IMR-90 (cell line): ENCODE results near the gene FCHSD2.

Source experiments
- MAFK ChIP-seq: IDR thresholded peaks from 2 replicates; pipeline ENCODE4 v1.6.1; 2012; ENCODE audit warnings: low read depth, low read length, improper control_type of control experiment
- NFE2L2 ChIP-seq: fragments of 150-350 bp; IDR thresholded peaks from 2 replicates; pipeline ENCODE4 v1.6.1; 2016; ENCODE audit warnings: low read depth, mild to moderate bottlenecking, low read length
- POLR2A ChIP-seq: IDR thresholded peaks from 2 replicates; pipeline ENCODE4 v1.6.1; 2012; ENCODE audit warnings: mild to moderate bottlenecking, low read depth, low read length
- RAD21 ChIP-seq: IDR thresholded peaks from 2 replicates; pipeline ENCODE4 v1.6.1; 2012; ENCODE audit warnings: low read length, improper control_type of control experiment
- TF ChIP-seq, protein P1 (sequence below): conservative IDR thresholded peaks from 2 replicates; pipeline ENCODE4 v1.5.1; 2012; ENCODE audit warnings: mild to moderate bottlenecking, low read depth, low read length, improper control_type of control experiment

DNA sequence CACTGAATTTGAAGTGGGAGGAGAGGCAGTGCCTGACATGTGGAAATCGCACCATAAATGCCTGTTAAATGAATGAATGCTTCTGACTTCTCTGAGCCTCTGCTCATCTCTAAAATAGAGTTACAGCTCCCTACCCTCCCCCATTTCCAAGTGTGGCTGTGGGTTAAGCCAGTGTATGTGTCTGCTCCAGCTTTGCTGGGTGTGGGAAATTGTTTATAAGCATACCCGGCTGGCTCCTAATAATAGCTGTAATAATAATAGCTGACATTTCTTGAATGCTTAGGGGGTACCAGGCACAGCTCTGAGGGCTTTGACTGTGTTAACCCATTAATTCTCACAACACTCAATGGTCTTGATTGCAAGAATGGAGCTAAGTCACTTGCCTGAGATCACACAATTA lies 7.0 kb upstream of the FCHSD2 start:
- TF ChIP-seq, protein P1, sequence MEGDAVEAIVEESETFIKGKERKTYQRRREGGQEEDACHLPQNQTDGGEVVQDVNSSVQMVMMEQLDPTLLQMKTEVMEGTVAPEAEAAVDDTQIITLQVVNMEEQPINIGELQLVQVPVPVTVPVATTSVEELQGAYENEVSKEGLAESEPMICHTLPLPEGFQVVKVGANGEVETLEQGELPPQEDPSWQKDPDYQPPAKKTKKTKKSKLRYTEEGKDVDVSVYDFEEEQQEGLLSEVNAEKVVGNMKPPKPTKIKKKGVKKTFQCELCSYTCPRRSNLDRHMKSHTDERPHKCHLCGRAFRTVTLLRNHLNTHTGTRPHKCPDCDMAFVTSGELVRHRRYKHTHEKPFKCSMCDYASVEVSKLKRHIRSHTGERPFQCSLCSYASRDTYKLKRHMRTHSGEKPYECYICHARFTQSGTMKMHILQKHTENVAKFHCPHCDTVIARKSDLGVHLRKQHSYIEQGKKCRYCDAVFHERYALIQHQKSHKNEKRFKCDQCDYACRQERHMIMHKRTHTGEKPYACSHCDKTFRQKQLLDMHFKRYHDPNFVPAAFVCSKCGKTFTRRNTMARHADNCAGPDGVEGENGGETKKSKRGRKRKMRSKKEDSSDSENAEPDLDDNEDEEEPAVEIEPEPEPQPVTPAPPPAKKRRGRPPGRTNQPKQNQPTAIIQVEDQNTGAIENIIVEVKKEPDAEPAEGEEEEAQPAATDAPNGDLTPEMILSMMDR, result no peak
- no peak for TF ChIP-seq RAD21
- TF ChIP-seq POLR2A, result no peak
- TF ChIP-seq MAFK, result no peak
- no peak for TF ChIP-seq NFE2L2
